ENCODE measurements around the gene HLA-E. TPM values are rescaled to one million over a fixed set of nuclear protein-coding genes. Genes with fewer than 3 reads are reported as not detected.

HLA-E gene
- total RNA-seq, 1 donor from 2014 or later, result 170 TPM

- H3K4me3 Mint-ChIP-seq (ENCODE audit: unreplicated experiment), result no peak overlapping the region
- H3K4me1 Mint-ChIP-seq (ENCODE audit: unreplicated experiment), result peaks cover 10% of the 10 kb centered on the region
- H3K36me3 Mint-ChIP-seq (ENCODE audit: unreplicated experiment), result no peaks in the 10 kb centered on the region
- DNase-seq (ENCODE audit: extremely low spot score, unreplicated experiment), result no peak
- no peaks in the 10 kb centered on the region for H3K27me3 Mint-ChIP-seq (ENCODE audit: unreplicated experiment)
- H3K27ac Mint-ChIP-seq (ENCODE audit: unreplicated experiment), result no peak overlapping the region
- no peaks in the 10 kb centered on the region for H3K9me3 Mint-ChIP-seq (ENCODE audit: unreplicated experiment)
- TF ChIP-seq CTCF (IDR thresholded peaks at IDR 0.05), result no peak
Observed at GRCh38 chr6:30500421-30501355, 11.4 kb downstream of the HLA-E start.

- no peaks in the 10 kb centered on the region for H3K9me3 Mint-ChIP-seq (ENCODE audit: unreplicated experiment)
- no peaks in the 10 kb centered on the region for H3K36me3 Mint-ChIP-seq (ENCODE audit: unreplicated experiment)
- H3K4me3 Mint-ChIP-seq (ENCODE audit: unreplicated experiment), result no peak overlapping the region
- peaks cover 3% of the 10 kb centered on the region for H3K4me1 Mint-ChIP-seq (ENCODE audit: unreplicated experiment)
- no peak for TF ChIP-seq CTCF (IDR thresholded peaks at IDR 0.05)
- DNase-seq (ENCODE audit: extremely low spot score, unreplicated experiment), result no peak
- H3K27me3 Mint-ChIP-seq (ENCODE audit: unreplicated experiment), result peaks cover 5% of the 10 kb centered on the region
- H3K27ac Mint-ChIP-seq (ENCODE audit: unreplicated experiment), result no peak overlapping the region
Observed at GRCh38 chr6:30507849-30508827, 18.8 kb downstream of the HLA-E start.

- no peak for DNase-seq (ENCODE audit: extremely low spot score, unreplicated experiment)
- Mint-ChIP-seq H3K36me3 (ENCODE audit: unreplicated experiment) (no peaks in the 10 kb centered on the region), H3K27me3 (ENCODE audit: unreplicated experiment) (peaks cover 6% of the 10 kb centered on the region), H3K4me3 (ENCODE audit: unreplicated experiment) (no peak overlapping the region), H3K4me1 (ENCODE audit: unreplicated experiment) (peaks cover 3% of the 10 kb centered on the region), H3K9me3 (ENCODE audit: unreplicated experiment) (no peaks in the 10 kb centered on the region), H3K27ac (ENCODE audit: unreplicated experiment) (no peak overlapping the region)
- no peak for TF ChIP-seq CTCF (IDR thresholded peaks at IDR 0.05)
Observed at GRCh38 chr6:30508890-30509736, 19.8 kb downstream of the HLA-E start.

GRCh38 chr6:30510419-30511168, 21.3 kb downstream of the HLA-E start:
- peaks cover 4% of the 10 kb centered on the region for H3K4me1 Mint-ChIP-seq (ENCODE audit: unreplicated experiment)
- TF ChIP-seq CTCF (IDR thresholded peaks at IDR 0.05), result no peak
- H3K27me3 Mint-ChIP-seq (ENCODE audit: unreplicated experiment), result peaks cover 10% of the 10 kb centered on the region
- no peaks in the 10 kb centered on the region for H3K9me3 Mint-ChIP-seq (ENCODE audit: unreplicated experiment)
- H3K36me3 Mint-ChIP-seq (ENCODE audit: unreplicated experiment), result no peaks in the 10 kb centered on the region
- no peak overlapping the region for H3K27ac Mint-ChIP-seq (ENCODE audit: unreplicated experiment)
- DNase-seq (ENCODE audit: extremely low spot score, unreplicated experiment), result no peak
- no peak overlapping the region for H3K4me3 Mint-ChIP-seq (ENCODE audit: unreplicated experiment)

Data from osteocyte (in vitro differentiated cells).